ENCODE measurements around the gene MTCL1. TPM values are rescaled to one million over a fixed set of nuclear protein-coding genes. Genes with fewer than 3 reads are reported as not detected.
A peak's percentile ranks its signal among the peaks of the same experiment; 100 is the strongest.

MTCL1 gene
- total and polyA plus RNA-seq, 11 donors = 4.7 to 17.7 (median 9.5) TPM

DNA sequence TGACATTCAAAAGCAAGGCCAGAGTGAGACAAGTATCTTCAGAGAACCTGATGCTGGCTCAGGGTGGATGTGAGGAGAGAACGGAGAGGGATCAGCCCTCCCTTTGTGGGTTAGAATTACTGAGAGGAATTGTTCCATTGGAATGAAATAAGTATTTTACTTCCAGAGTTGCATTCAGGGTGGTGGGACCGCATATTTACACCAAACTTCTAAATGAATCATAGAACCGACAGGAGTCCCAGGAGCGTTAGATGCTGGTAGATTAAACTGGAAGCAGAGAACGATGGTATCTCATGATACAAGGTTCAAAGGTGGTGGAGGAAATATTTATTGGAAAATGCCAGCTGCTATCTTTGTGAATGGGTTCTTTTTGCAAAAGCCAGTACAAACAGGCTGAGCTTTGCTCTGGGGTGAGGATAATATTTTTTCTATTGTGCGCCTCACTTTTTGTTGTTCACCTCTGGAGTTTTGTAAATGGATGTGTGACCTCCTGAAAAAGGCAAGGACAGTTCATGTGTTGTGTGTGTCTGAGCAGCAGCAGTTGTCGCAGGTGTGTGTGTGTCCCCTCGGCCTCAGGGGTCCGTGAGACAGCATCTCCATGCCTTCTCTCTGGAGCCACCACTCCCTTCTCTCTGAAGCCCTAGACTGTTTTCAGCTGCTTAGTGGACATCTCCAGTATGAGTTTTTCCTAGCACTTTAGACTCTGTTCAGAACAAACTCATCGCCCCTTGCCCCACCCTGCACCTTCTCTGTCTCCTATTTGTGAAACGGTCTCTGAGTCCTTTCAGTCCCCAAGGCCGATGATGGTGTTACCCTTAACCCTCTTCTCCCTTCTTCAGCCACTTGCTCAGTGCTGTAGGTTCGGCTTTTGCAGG lies 17.8 kb downstream of the MTCL1 start:
- no peak for TF ChIP-seq POLR2A (IDR thresholded peaks at IDR 0.05)
- no peak for TF ChIP-seq CTCF (IDR thresholded peaks at IDR 0.05)
- intact Hi-C loops (cut with DNase I) = loop anchor here in 1 of 10 donors (10.0 kb wide), 1 partner anchor 122 kb away; no protein-coding TSS in a partner anchor
- Histone ChIP-seq H3K4me1 (peaks cover 0 to 2% (median 0%) of the 10 kb centered on the region in 12 donors), H3K27me3 (no peaks in the 10 kb centered on the region), H3K27ac (no peak overlapping the region), H3K36me3 (peaks cover 0 to 14% (median 0%) of the 10 kb centered on the region in 9 donors), H3K9me3 (no peaks in the 10 kb centered on the region), H3K4me3 (no peak overlapping the region)
- 90 to 94% (median 91%) methylated on average over 13 of the region's 13 CpGs for WGBS, 4 donors
- ATAC-seq (no peak), DNase-seq (no peak)

DNA sequence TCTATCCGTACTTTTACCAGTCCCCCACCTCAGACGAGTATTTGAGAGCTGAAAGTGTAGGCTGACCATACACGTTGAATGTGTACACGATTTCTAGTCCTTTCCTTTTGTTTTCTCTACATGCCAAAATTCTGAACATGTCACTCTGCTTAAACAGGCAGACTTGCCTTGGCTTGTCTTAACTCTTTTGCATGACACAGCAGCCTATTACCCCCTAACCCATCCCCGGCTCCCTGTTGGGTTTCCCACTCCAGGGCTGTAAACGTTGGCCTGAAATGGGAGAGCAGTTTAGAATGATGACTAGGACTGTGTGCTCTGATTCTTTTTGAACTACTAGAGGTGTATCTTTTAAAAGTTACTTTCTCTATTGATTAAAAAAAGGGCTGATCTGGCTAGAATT lies 19.1 kb downstream of the MTCL1 start:
- intact Hi-C loops (cut with DNase I) = loop anchor here in 1 of 10 donors (10.0 kb wide), 1 partner anchor 120 kb away; no protein-coding TSS in a partner anchor
- no peaks in the 10 kb centered on the region for H3K9me3 ChIP-seq
- ATAC-seq (no peak), DNase-seq (no peak)
- peaks cover 0 to 3% (median 0%) of the 10 kb centered on the region in 12 donors for H3K4me1 ChIP-seq
- 84 to 92% (median 90%) methylated on average over 6 of the region's 6 CpGs for WGBS, 4 donors
- no peak overlapping the region for H3K4me3 ChIP-seq
- H3K27me3 ChIP-seq = no peaks in the 10 kb centered on the region
- H3K36me3 ChIP-seq = peaks cover 0 to 11% (median 0%) of the 10 kb centered on the region in 9 donors
- TF ChIP-seq CTCF (IDR thresholded peaks at IDR 0.05) (no peak), POLR2A (IDR thresholded peaks at IDR 0.05) (no peak)
- peak overlapping the region in 1 of 12 donors; percentile 33 for H3K27ac ChIP-seq

DNA sequence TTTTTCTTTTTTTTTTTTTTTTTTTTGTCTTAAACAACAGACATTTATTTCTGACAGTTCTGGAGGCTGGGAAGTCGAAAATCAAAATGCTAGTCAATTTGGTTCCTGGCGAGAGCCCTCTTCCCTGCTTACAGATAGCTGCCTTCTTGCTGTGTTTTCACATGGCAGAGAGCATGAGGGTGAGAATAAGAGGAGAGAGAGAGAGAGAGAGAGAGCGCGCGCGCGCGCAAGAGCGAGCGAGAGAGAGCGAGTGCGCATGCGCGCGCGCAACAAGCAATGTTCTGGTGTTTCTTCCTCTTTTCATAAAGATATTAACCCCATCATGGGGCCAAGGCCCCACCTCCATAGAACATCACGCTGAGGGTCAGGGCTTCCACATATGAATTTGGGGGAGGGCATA lies 20.9 kb downstream of the MTCL1 start:
- 95 to 99% (median 98%) methylated on average over 17 of the region's 17 CpGs for whole genome bisulfite sequencing, 4 donors
- no peaks in the 10 kb centered on the region for H3K27me3 ChIP-seq
- H3K4me3 ChIP-seq = no peak overlapping the region
- intact Hi-C loops (cut with DNase I) = loop anchor here in 1 of 10 donors (10.0 kb wide), 1 partner anchor 119 kb away; no protein-coding TSS in a partner anchor
- DNase-seq = no peak
- TF ChIP-seq CTCF (IDR thresholded peaks at IDR 0.05) (no peak), POLR2A (IDR thresholded peaks at IDR 0.05) (no peak)
- H3K36me3 ChIP-seq = peaks cover 0 to under 1% (median 0%) of the 10 kb centered on the region in 9 donors
- ATAC-seq = no peak
- no peaks in the 10 kb centered on the region for H3K9me3 ChIP-seq
- peaks cover 0 to 16% (median 8%) of the 10 kb centered on the region in 12 donors for H3K4me1 ChIP-seq
- no peak overlapping the region for H3K27ac ChIP-seq

- H3K4me1 ChIP-seq = peaks cover 0 to 16% (median 8%) of the 10 kb centered on the region in 12 donors
- H3K4me3 ChIP-seq = no peak overlapping the region
- intact Hi-C loops (cut with DNase I) = loop anchor here in 1 of 10 donors (10.0 kb wide), 1 partner anchor 118 kb away; no protein-coding TSS in a partner anchor
- H3K27me3 ChIP-seq = no peaks in the 10 kb centered on the region
- H3K36me3 ChIP-seq = no peaks in the 10 kb centered on the region
- no peak for DNase-seq
- WGBS, 4 donors = 93 to 97% (median 96%) methylated on average over 4 of the region's 4 CpGs
- no peaks in the 10 kb centered on the region for H3K9me3 ChIP-seq
- no peak overlapping the region for H3K27ac ChIP-seq
- ATAC-seq = no peak
- TF ChIP-seq POLR2A (IDR thresholded peaks at IDR 0.05) (no peak), CTCF (IDR thresholded peaks at IDR 0.05) (no peak)
These were observed 21.8 kb downstream of the MTCL1 start for GRCh38 chr18:8726963-8727705.

Data from heart left ventricle (tissue), 16 donors.